B cell (primary cell): ENCODE results near the gene GTF2A1L.

ENCODE experiments used
- CTCF ChIP-seq: fragments of 200-600 bp; IDR thresholded peaks from one replicate; pipeline ENCODE4 v1.8.0; 2022; ENCODE audit warnings: antibody characterized with exemption, mild to moderate bottlenecking
- EZH2 ChIP-seq: IDR thresholded peaks from 2 replicates; pipeline ENCODE4 v1.6.1; 2012; ENCODE audit warnings: borderline replicate concordance, low read depth, mild to moderate bottlenecking, moderate library complexity, low read length; ENCODE audit not compliant: insufficient read depth, poor library complexity, severe bottlenecking

GRCh38 chr2:48613211-48613610 lies 4.4 kb upstream of the GTF2A1L start:
- TF ChIP-seq EZH2 (no peak), CTCF (no peak)
